C1 segment of cervical spinal cord (tissue), 14 donors: ENCODE measurements around the gene OR4X1.
"Not testable (repeated sequence)": the region's sequence is repeated elsewhere in the genome, so short reads cannot be mapped to it uniquely, and the experiment has no call there.

Source experiments
- DNase-seq, 14 donors: peaks; one replicate each; lab custom pipeline; 2025; lab: John Stamatoyannopoulos, UW

Gene OR4X1

DNA sequence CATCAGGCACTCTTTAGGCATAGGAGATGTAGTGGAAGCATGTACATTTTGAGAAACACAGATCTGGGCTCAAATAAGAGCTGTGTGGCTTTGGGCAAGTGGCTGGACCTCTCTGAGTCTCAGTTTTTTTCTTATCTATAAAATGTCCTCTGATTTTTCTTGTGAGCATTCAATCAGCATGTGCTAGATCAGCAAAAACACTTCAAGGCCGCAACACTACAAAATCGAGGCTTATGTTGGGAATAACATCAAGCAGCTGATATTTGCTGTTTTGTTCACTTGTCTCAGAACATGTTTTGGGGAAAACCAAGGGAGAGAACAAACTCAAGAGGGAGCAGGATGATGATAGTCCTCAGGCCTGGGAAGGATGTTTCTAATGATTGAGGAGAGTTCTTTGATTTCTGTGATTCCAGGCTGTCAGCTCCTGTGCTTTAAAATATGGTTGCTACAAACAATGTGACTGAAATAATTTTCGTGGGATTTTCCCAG is at the start of gene OR4X1:
Gene OR4X1, plus strand, starts transcription at position 439 of the 489 bp plus-strand sequence. Its CDS starts 0 bp downstream, at position 439.
- no peak for DNase-seq

- no peak for DNase-seq
These were observed 47.2 kb upstream of the OR4X1 start, which contains the start of gene OR4B1 for GRCh38 chr11:48216510-48216909. Gene OR4B1, plus strand, starts transcription at chr11:48216810. Its CDS starts 0 bp downstream, at chr11:48216810.

GRCh38 chr11:48228761-48229160 is 34.9 kb upstream of the OR4X1 start:
- no peak for DNase-seq

DNA sequence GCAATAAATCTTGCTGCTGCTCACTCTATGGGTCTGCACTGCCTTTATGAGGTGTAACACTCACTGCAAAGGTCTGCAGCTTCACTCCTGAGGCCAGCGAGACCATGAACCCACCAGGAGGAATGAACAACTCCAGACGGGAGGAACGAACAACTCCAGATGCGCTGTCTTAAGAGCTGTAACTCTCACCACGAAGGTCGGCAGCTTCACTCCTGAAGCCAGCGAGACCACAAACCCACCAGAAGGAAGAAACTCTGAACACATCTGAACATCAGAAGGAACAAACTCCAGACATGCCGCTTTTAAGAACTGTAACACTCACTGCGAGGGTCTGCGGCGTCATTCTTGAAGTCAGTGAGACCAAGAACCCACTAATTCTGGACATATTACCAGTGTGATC is 33.6 kb upstream of the OR4X1 start:
- DNase-seq = not testable (repeated sequence)

- no peak for DNase-seq
These were observed 25.9 kb upstream of the OR4X1 start for GRCh38 chr11:48237727-48238126.

DNA sequence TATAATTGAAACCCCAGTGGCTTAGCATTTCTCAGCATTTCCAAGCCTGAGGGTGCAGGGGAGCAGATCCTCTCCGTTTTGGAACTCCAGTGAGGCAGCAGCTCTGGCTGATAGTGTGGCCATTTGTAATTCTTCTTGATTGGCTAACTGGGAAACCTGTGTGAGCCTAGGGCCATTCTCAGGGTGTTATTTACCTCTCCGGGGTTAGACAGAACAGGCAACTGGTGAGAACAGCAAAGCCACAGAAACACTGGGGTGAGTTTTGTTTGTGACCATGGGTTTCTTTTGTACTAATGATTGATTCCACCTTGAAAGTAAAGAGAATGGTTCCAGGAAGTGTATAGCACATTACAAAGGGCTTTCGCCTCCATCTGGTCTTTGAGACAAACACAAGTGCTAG is 21.2 kb upstream of the OR4X1 start:
- no peak for DNase-seq

- no peak for DNase-seq
These were observed 18.9 kb upstream of the OR4X1 start, which contains the start of gene OR4X2 for GRCh38 chr11:48244804-48245203. Gene OR4X2, plus strand, starts transcription at chr11:48245104. Its CDS starts 0 bp downstream, at chr11:48245104.

GRCh38 chr11:48248902-48249301 is 14.8 kb upstream of the OR4X1 start:
- no peak for DNase-seq

DNA sequence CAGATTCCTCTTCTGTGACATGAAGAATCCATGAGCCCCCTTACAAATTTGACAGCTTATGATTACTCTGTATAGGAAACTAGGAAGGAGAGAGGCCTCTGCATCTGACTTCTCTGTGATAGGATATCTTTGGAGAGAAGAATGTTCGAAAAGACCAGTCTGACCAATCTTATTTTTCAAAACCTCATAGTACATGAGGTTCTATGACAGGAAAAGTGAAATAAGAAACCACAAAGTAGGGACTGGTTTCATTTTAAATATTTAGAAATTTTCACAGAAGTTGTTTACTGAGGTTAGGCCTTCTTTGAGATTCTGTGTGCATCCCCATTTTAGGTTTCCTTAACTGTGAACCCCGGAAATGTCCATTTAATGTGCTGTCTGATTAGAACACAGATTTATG is 2.1 kb upstream of the OR4X1 start:
- DNase-seq = no peak

- no peak for DNase-seq
These were observed 7.0 kb downstream of the OR4X1 start for GRCh38 chr11:48270621-48271020.

DNA sequence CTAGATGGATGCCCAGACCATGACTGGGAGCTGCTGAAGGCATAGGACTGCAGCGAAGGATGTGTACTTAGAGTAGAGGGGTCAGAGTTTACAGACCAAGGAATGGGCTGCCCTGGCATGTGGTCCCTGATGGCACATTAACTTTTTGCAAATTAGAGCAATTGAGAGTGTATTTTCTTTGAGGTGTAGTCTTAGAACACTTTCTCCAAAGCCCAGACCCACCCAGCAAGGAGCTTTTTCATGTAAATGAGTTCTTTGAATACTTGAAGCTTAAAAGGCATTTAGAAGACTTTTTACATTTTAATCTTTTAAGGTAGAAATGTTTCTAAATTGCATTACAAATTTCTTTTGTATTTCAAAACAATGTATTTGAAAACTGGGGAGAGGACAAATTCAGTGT is 8.9 kb downstream of the OR4X1 start:
- no peak for DNase-seq

- DNase-seq = no peak
These were observed 42.3 kb downstream of the OR4X1 start, which contains the start of gene OR4S1 for GRCh38 chr11:48305923-48306322. Gene OR4S1, plus strand, starts transcription at chr11:48306223. Its CDS starts 0 bp downstream, at chr11:48306223.

GRCh38 chr11:48307760-48308386 is 44.2 kb downstream of the OR4X1 start:
- DNase-seq = peak in 9 of 14 donors; percentile 1 to 52 (median 15)

GRCh38 chr11:48313590-48313989 is 49.9 kb downstream of the OR4X1 start:
- not testable (repeated sequence) for DNase-seq
